Stimulated activated CD4-positive, alpha-beta T cell treated with anti-CD3 and anti-CD28 coated beads, TNF-alpha, amount 100 ng/mL, for 1 hour (primary cell): ENCODE data around the gene OPN1MW2.
"Not testable (repeated sequence)": the region's sequence is repeated elsewhere in the genome, so short reads cannot be mapped to it uniquely, and the experiment has no call there.

Source experiments
- DNase-seq, 3 donors: peaks; one replicate each; pipeline ENCODE4 v3.0.0-alpha.2; 2020; ENCODE audit warnings: low read depth in 3 of 3, low spot score in 1 of 3

Gene OPN1MW2

DNA sequence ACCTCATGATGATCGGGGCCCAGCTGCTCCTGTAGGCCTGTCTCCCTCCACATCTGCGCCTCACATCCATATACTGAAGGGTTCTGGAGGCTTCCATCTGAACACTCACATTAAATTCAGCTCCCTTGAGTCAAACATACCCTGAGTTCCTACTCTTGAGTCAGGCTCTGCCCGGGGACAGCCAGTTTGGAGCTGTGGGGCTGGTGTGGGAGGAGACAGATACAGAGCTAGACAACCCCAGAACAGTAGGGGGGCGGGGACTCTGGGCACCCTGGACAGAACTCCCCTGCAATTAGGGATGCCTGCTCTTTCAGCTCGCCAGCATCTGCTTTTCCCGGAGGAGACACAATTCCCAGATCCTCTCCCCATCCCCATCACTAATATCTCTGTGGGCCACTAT, 43.5 kb downstream of the OPN1MW2 start:
- DNase-seq = not testable (repeated sequence)

DNA sequence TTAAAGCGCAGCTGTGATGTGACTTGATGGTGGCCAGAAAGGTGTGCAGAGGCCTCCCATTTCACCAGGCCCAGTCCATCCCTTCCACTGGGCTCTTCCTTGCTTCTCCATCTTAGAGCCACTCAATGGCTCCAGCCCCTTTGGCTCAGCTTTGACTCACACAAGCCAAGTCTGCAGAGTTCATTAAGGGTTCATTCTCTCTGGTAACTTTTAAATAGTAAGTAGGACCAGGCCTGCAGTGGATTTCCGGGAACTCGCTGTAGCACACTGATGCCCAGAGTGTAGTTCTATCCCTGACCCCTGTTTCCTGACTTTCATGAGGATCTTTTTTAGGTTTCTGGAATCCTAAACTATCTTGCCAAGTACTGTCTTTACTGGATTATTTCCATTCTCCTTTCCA, 49.7 kb downstream of the OPN1MW2 start:
- DNase-seq = not testable (repeated sequence)
